Activated B cell treated with CpG ODN at 0.5 μM for 24 hours (primary cell): ENCODE measurements around the gene HDAC5. TPM values are rescaled to one million over a fixed set of nuclear protein-coding genes. Genes with fewer than 3 reads are reported as not detected.

Source experiments
- ATAC-seq: fragments of 200-7000 bp; cut with Tn5 transposase; one replicate; pipeline ENCODE4 v1.10.0; 2021; ENCODE audit warnings: low read depth, mild to moderate bottlenecking, moderate library complexity
- CTCF ChIA-PET: fragments of 350-600 bp; sonication (Branson Sonifier 250); formaldehyde crosslinking; loops from one replicate; lab custom pipeline; 2021; ENCODE audit warnings: antibody characterized with exemption; lab: Charles Lee
- POLR2A ChIA-PET: fragments of 350-600 bp; sonication (Branson Sonifier 250); formaldehyde crosslinking; loops from one replicate; lab custom pipeline; 2021; ENCODE audit warnings: antibody characterized with exemption; lab: Charles Lee
- DNase-seq: peaks from one replicate; pipeline ENCODE4 v3.0.0; 2022
- H3K27ac Mint-ChIP-seq: one replicate; pipeline ENCODE4 v1.8.0; 2020; ENCODE audit warnings: mixed read lengths
- H3K27me3 Mint-ChIP-seq: one replicate; pipeline ENCODE4 v1.8.0; 2021; ENCODE audit warnings: mixed read lengths
- H3K36me3 Mint-ChIP-seq: one replicate; pipeline ENCODE4 v1.8.0; 2021; ENCODE audit warnings: low read depth, mixed read lengths
- H3K4me1 Mint-ChIP-seq: one replicate; pipeline ENCODE4 v1.8.0; 2021; ENCODE audit warnings: mixed read lengths
- H3K4me3 Mint-ChIP-seq: one replicate; pipeline ENCODE4 v1.8.0; 2020; ENCODE audit warnings: mild to moderate bottlenecking, mixed read lengths
- H3K9me3 Mint-ChIP-seq: one replicate; pipeline ENCODE4 v1.8.0; 2020; ENCODE audit warnings: mixed read lengths
- intact Hi-C: fragments of 100-400 bp; cut with micrococcal nuclease; formaldehyde crosslinking; loops from one replicate; pipeline ENCODE4 v1.15.1; 2024
- total RNA-seq: library from RNA; stranded (reverse); gene quantifications from 2 replicates; pipeline ENCODE4 v1.2.3, GENCODE V29; 2022
- TF ChIP-seq, protein P1 (sequence below): fragments of 200-600 bp; IDR thresholded peaks from one replicate; pipeline ENCODE4 v1.8.0; 2022; ENCODE audit warnings: antibody characterized with exemption, mild to moderate bottlenecking

Gene HDAC5
- total RNA-seq, 1 donor from 2014 or later: 35.1 TPM

DNA sequence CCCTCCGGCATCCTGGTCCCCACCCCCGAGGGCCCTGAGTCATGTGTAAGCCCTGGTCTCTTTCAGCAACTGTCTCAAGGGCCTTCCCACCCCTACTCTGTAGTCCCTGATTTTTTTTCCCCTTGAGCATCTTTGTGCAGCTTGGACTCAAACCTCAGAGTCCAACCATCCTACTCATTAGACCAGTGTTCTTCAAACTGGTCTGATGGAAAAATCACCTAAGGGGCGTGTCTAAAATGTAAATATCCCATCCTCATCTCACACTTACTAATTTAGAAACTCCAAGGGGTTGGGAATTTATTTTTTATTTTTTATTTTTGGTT, 52.3 kb downstream of the HDAC5 start:
- POLR2A ChIA-PET: interaction anchor here (0.6 to 4.3 kb wide), 6 partner anchors 40 to 980 kb away, joined by 3 to 30 read pairs (median 4); partner anchors contain the start of genes HDAC5 and TMEM101
- DNase-seq (no peak), ATAC-seq (no peak)
- H3K9me3 Mint-ChIP-seq: no peaks in the 10 kb centered on the region
- peaks cover 20% of the 10 kb centered on the region for H3K36me3 Mint-ChIP-seq
- H3K4me1 Mint-ChIP-seq: peaks cover 41% of the 10 kb centered on the region
- intact Hi-C loops: loop anchor here (2.0 to 5.0 kb wide), 3 partner anchors 64 to 276 kb away; partner anchors contain the start of genes GRN and SLC25A39
- peak overlapping the region; percentile 95 for H3K27ac Mint-ChIP-seq
- H3K4me3 Mint-ChIP-seq: peak overlapping the region; percentile 97
- CTCF ChIA-PET: interaction anchor here (1.0 kb wide), 1 partner anchor 44 kb away, joined by 4 read pairs; no protein-coding TSS in a partner anchor
- TF ChIP-seq, protein P1, sequence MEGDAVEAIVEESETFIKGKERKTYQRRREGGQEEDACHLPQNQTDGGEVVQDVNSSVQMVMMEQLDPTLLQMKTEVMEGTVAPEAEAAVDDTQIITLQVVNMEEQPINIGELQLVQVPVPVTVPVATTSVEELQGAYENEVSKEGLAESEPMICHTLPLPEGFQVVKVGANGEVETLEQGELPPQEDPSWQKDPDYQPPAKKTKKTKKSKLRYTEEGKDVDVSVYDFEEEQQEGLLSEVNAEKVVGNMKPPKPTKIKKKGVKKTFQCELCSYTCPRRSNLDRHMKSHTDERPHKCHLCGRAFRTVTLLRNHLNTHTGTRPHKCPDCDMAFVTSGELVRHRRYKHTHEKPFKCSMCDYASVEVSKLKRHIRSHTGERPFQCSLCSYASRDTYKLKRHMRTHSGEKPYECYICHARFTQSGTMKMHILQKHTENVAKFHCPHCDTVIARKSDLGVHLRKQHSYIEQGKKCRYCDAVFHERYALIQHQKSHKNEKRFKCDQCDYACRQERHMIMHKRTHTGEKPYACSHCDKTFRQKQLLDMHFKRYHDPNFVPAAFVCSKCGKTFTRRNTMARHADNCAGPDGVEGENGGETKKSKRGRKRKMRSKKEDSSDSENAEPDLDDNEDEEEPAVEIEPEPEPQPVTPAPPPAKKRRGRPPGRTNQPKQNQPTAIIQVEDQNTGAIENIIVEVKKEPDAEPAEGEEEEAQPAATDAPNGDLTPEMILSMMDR: no peak
- H3K27me3 Mint-ChIP-seq: no peaks in the 10 kb centered on the region

DNA sequence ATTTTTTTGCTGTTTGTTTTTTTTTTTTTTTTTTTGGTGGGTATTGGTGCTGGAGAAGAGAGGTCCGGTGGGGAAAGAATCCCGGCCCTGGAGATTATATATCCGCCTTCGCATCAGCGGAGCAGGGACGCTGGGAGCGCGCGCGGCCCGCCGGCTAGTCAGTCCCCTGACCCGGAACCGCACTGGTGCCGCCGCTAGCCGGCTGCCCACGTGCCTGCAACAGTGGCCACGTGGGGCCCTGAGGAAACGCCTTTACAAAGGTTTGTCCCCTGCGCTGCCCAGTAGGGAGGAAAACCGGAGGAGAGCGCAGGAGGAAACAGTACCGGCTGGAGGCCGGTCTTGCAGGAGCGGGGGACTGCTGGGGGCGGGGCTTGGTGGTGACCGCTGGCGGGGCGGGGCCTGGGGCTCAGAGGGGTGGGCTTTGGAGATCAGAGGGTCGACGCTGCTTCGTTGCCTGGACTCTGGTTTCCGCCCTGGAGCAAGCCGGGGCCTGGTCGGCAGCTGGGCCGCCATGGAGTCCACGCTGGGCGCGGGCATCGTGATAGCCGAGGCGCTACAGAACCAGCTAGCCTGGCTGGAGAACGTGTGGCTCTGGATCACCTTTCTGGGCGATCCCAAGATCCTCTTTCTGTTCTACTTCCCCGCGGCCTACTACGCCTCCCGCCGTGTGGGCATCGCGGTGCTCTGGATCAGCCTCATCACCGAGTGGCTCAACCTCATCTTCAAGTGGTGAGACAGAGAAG, 52.8 kb downstream of the HDAC5 start, which contains the start of gene G6PC3:
Gene G6PC3 (plus strand): TSS at position 281 of the 743 bp plus-strand sequence. CDS start 231 bp downstream, at position 512.
- TF ChIP-seq, protein P1: no peak
- intact Hi-C loops: loop anchor here (1.0 to 5.0 kb wide), 7 partner anchors 53 to 277 kb away; partner anchors contain the start of genes GRN, HDAC5, HROB and SLC25A39
- peak; percentile 73 for DNase-seq
- POLR2A ChIA-PET: interaction anchor here (0.6 to 4.3 kb wide), 12 partner anchors 38 to 1388 kb away, joined by 3 to 30 read pairs (median 4); partner anchors contain the start of genes HDAC5 and TMEM101
- peak within 1 kb of the TSS; percentile 97 for H3K4me3 Mint-ChIP-seq
- H3K4me1 Mint-ChIP-seq: peaks cover 44% of the 10 kb centered on the region
- H3K9me3 Mint-ChIP-seq: no peaks in the 10 kb centered on the region
- H3K36me3 Mint-ChIP-seq: peaks cover 17% of the 10 kb centered on the region
- CTCF ChIA-PET: interaction anchor here (0.7 to 1.0 kb wide), 3 partner anchors 14 to 97 kb away, joined by 3 to 4 read pairs (median 4); no protein-coding TSS in a partner anchor
- no peaks in the 10 kb centered on the region for H3K27me3 Mint-ChIP-seq
- H3K27ac Mint-ChIP-seq: peak within 1 kb of the TSS; percentile 95
- ATAC-seq: peak; percentile 73

DNA sequence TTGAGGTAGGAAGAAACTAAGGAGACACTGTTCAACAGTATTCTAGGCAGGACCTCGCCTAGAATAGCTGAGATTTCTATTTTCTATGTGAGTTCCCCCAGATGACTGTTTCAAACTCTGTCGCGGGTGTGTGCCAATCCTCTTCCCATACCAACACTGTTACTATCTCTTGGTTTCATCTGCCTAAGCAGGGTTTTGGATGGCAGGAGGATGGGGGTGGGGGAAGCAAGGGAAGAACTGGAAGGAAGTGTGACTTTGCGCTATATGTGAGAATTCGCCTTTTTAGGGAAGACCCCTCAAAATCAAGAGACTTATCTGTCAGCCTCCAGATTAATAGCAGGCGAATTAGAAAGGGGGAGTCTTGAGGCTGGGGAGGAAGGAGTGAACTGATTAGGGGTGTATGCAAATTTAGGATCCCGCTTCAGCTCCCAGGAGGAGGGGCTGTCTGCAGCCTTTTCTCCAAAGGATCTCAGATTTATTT, 53.4 kb downstream of the HDAC5 start:
- H3K4me1 Mint-ChIP-seq: peaks cover 47% of the 10 kb centered on the region

DNA sequence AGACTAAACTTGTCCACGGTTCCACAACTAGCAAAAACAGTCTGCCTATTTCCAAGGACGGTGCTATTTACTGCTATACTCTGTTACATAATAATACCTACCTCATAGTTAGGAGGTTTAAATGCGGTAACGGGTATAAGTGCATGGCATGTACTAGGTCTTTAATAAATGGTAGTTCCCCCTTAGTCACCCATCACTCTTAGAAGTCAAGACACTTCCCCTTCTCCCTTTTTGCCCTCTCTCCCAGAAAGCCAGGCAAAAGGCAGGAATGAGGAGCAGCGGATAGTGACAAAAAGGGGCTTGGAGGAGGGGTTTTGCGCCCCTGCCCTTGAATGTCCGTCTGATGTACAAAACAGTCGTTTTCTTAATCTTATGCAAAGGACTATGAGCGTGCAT, 55.9 kb downstream of the HDAC5 start:
- ChIA-PET POLR2A (interaction anchor here (1.2 to 2.4 kb wide), 2 partner anchors 56 to 154 kb away, joined by 5 to 21 read pairs; partner anchors contain the start of gene HDAC5), CTCF (no interaction called here)
- intact Hi-C loops: no loop called here
- peaks cover 26% of the 10 kb centered on the region for H3K36me3 Mint-ChIP-seq
- H3K4me1 Mint-ChIP-seq: peaks cover 54% of the 10 kb centered on the region
- no peaks in the 10 kb centered on the region for H3K27me3 Mint-ChIP-seq
- no peak for ATAC-seq
- H3K4me3 Mint-ChIP-seq: peak overlapping the region; percentile 91
- TF ChIP-seq, protein P1: no peak
- H3K9me3 Mint-ChIP-seq: no peaks in the 10 kb centered on the region
- no peak for DNase-seq
- peak overlapping the region; percentile 89 for H3K27ac Mint-ChIP-seq

More for the DNA sequence above, 53.4 kb downstream of the HDAC5 start:
- intact Hi-C loops: loop anchor here (1.0 to 5.0 kb wide), 7 partner anchors 53 to 277 kb away; partner anchors contain the start of genes GRN, HDAC5, HROB and SLC25A39
- peak overlapping the region; percentile 97 for H3K4me3 Mint-ChIP-seq
- CTCF ChIA-PET: interaction anchor here (0.7 to 1.3 kb wide), 3 partner anchors 14 to 140 kb away, joined by 3 to 4 read pairs (median 3); no protein-coding TSS in a partner anchor
- H3K27ac Mint-ChIP-seq: peak overlapping the region; percentile 95
- H3K36me3 Mint-ChIP-seq: peaks cover 15% of the 10 kb centered on the region
- POLR2A ChIA-PET: interaction anchor here (0.6 to 4.3 kb wide), 13 partner anchors 30 to 1387 kb away, joined by 3 to 30 read pairs (median 5); partner anchors contain the start of genes HDAC5 and TMEM101
- H3K27me3 Mint-ChIP-seq: no peaks in the 10 kb centered on the region
- ATAC-seq (no peak), DNase-seq (no peak)
- TF ChIP-seq, protein P1: no peak
- H3K9me3 Mint-ChIP-seq: no peaks in the 10 kb centered on the region
